ENCODE data around the gene GPHA2.

GPHA2 gene

GRCh38 chr11:64918017-64918416 lies 17.7 kb downstream of the GPHA2 start:
- in situ Hi-C loops (cut with MboI; ENCODE audit: low pct_unique_long_range_greater_than_20kb, low sequenced_read_pairs, unreplicated experiment), result no loop called here
- DNase-seq (ENCODE audit: low spot score), result no peak
- TF ChIP-seq, protein P1, sequence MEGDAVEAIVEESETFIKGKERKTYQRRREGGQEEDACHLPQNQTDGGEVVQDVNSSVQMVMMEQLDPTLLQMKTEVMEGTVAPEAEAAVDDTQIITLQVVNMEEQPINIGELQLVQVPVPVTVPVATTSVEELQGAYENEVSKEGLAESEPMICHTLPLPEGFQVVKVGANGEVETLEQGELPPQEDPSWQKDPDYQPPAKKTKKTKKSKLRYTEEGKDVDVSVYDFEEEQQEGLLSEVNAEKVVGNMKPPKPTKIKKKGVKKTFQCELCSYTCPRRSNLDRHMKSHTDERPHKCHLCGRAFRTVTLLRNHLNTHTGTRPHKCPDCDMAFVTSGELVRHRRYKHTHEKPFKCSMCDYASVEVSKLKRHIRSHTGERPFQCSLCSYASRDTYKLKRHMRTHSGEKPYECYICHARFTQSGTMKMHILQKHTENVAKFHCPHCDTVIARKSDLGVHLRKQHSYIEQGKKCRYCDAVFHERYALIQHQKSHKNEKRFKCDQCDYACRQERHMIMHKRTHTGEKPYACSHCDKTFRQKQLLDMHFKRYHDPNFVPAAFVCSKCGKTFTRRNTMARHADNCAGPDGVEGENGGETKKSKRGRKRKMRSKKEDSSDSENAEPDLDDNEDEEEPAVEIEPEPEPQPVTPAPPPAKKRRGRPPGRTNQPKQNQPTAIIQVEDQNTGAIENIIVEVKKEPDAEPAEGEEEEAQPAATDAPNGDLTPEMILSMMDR (IDR thresholded peaks at IDR 0.05; ENCODE audit: extremely low read depth, insufficient read depth, missing control alignments), result peak; percentile 48

DNA sequence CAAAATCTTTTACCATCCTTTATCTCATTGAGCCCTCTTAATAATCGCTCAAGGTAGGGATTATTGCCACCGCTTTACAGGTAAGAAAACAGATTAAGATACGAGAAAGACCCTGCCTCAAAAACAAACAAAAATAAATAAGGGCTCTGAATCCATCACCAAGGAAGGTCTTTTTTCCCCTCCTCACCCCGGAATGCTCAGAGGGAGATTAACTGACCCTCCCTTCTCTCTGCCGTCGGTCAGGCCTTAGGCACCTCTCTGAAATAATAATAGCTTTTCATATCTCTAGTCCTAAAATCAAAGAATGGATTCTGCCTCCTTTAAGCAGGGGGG lies 18.1 kb downstream of the GPHA2 start:
- in situ Hi-C loops (cut with MboI; ENCODE audit: low pct_unique_long_range_greater_than_20kb, low sequenced_read_pairs, unreplicated experiment), result no loop called here
- no peak for DNase-seq (ENCODE audit: low spot score)
- TF ChIP-seq, protein P1 (IDR thresholded peaks at IDR 0.05; ENCODE audit: extremely low read depth, insufficient read depth, missing control alignments), result no peak

DNA sequence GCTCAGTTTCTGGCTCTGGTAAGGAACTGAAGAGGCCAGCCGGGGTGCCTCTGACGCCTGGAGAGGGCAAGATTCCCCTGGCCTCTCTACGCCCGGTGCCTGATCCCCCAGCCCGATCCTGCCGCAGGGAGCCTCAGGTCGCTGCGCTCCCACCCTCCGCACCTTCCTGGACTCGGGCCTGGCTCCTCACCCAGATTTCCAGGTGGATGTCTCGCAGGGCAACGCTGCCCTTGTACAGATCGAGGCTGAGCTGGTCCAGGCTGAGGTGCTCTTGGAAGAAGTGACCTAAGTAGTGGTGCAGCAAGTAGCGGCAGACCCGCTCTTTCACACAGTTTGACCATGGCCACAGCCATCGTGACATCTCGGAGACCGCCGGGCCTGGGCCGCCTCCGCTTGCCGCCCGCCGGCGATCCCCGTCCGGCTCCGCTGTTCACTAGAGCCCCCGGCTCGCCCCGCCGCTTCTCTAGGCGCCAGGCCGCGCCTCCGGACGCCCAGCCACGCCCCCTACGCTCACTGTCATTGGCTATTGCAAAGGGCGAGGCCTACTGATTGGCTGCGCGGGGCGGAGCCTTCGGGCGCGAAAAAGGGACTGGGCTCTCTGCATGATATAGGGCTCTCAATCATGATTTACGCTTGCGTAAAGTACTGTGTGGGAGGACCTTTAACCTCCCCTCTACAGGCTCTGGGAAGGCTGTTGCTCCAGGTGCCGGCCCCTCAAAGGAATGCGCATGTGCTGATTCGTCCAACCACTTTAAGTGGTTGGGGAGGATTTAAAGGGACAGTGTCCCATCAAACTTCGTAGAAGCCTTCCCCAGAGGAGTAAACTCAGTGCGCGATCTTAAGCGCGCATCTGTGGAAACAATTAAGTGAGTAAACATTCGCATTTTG lies 18.7 kb downstream of the GPHA2 start, which contains the start of gene ATG2A:
Gene ATG2A, minus strand, starts transcription at position 435 of the 888 bp plus-strand sequence. Its CDS starts 74 bp downstream, at position 361.
- TF ChIP-seq, protein P1 (IDR thresholded peaks at IDR 0.05; ENCODE audit: extremely low read depth, insufficient read depth, missing control alignments), result no peak
- in situ Hi-C loops (cut with MboI; ENCODE audit: low pct_unique_long_range_greater_than_20kb, low sequenced_read_pairs, unreplicated experiment), result no loop called here
- DNase-seq (ENCODE audit: low spot score), result peak; percentile 99

GRCh38 chr11:64916040-64916774 lies 19.5 kb downstream of the GPHA2 start:
- peak; percentile 73 for DNase-seq (ENCODE audit: low spot score)
- TF ChIP-seq, protein P1 (IDR thresholded peaks at IDR 0.05; ENCODE audit: extremely low read depth, insufficient read depth, missing control alignments), result no peak
- in situ Hi-C loops (cut with MboI; ENCODE audit: low pct_unique_long_range_greater_than_20kb, low sequenced_read_pairs, unreplicated experiment), result no loop called here

GRCh38 chr11:64915376-64915887 lies 20.3 kb downstream of the GPHA2 start:
- DNase-seq (ENCODE audit: low spot score), result no peak
- TF ChIP-seq, protein P1 (IDR thresholded peaks at IDR 0.05; ENCODE audit: extremely low read depth, insufficient read depth, missing control alignments), result no peak
- in situ Hi-C loops (cut with MboI; ENCODE audit: low pct_unique_long_range_greater_than_20kb, low sequenced_read_pairs, unreplicated experiment), result no loop called here

- in situ Hi-C loops (cut with MboI; ENCODE audit: low pct_unique_long_range_greater_than_20kb, low sequenced_read_pairs, unreplicated experiment), result no loop called here
Measured at GRCh38 chr11:64914123-64914522, 21.6 kb downstream of the GPHA2 start.

More at GRCh38 chr11:64914123-64914522, 21.6 kb downstream of the GPHA2 start:
- TF ChIP-seq, protein P1 (IDR thresholded peaks at IDR 0.05; ENCODE audit: extremely low read depth, insufficient read depth, missing control alignments), result no peak
- no peak for DNase-seq (ENCODE audit: low spot score)
